Measurements from ENCODE around the gene ADAM11.
"Not testable (repeated sequence)": the region's sequence is repeated elsewhere in the genome, so short reads cannot be mapped to it uniquely, and the experiment has no call there.

The ADAM11 gene, protein sequence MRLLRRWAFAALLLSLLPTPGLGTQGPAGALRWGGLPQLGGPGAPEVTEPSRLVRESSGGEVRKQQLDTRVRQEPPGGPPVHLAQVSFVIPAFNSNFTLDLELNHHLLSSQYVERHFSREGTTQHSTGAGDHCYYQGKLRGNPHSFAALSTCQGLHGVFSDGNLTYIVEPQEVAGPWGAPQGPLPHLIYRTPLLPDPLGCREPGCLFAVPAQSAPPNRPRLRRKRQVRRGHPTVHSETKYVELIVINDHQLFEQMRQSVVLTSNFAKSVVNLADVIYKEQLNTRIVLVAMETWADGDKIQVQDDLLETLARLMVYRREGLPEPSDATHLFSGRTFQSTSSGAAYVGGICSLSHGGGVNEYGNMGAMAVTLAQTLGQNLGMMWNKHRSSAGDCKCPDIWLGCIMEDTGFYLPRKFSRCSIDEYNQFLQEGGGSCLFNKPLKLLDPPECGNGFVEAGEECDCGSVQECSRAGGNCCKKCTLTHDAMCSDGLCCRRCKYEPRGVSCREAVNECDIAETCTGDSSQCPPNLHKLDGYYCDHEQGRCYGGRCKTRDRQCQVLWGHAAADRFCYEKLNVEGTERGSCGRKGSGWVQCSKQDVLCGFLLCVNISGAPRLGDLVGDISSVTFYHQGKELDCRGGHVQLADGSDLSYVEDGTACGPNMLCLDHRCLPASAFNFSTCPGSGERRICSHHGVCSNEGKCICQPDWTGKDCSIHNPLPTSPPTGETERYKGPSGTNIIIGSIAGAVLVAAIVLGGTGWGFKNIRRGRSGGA

GRCh38 chr17:44758414-44759085 is at the start of gene ADAM11:
Gene ADAM11, plus strand, starts transcription at chr17:44758988. Its CDS starts 212 bp downstream, at chr17:44759200.
- no peak for DNase-seq

GRCh38 chr17:44719444-44719843 is 39.3 kb upstream of the ADAM11 start:
- no peak for DNase-seq

DNA sequence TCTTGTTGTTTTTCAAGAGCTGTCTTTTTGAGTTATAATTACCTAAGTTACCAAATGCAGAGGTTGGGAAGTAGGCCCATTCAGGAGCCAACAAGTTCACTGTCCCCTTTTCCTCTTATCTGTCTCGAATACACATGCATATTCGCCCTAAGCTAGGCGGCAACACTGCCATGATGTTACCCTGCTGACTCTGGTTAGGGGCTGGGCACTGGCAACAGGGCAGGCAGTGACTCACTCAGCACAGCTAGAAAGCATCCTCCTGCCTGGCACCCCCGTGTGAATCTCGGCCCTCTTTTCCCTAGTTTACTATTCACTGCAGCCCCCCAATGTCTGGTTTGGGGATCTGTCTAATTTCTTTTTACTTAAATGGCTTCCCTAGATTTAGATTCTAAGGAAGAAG is 36.5 kb upstream of the ADAM11 start:
- no peak for DNase-seq

- DNase-seq = not testable (repeated sequence)
Measured at GRCh38 chr17:44726121-44726520, 32.7 kb upstream of the ADAM11 start.

DNA sequence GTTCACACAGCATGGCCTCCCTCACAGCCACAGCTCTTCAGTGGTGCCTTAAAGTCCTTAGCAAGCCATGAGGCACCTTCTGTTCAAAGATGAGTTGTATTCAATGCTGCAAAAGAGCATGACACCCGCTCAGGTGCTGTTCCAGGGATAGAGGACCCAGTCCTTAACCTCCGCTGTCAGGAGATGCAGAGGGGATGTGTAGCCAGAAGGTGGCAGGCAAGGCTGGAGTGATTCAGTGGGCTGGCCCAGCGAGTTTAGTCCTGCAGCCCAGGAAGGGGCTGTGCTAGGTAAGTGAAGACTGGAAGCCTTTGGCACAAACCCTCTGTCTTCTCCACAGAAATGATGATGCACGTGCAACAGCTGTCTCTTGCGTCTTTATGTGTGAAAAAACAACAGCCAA is 25.0 kb upstream of the ADAM11 start:
- DNase-seq = no peak

DNA sequence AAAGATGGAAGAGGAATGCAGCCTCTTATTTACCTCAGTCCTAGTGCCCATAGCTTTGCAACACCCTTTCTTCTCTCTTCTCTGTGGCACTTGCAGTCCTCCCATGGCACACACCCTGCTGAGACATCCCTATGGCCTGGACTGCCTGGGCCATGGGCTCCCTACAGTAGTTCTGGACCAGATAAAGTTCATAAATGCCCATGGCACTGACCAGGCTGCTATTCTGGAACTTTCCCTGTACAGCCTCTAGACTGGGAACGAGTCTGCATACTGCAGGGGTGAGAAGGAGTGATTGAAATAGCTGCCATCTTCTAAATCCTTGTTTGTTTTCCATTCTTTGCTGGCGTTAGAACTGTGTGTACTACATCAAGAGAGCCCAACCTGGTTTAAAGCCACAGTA is 24.5 kb upstream of the ADAM11 start:
- no peak for DNase-seq

GRCh38 chr17:44736551-44737240 is 22.1 kb upstream of the ADAM11 start:
- DNase-seq = no peak

DNA sequence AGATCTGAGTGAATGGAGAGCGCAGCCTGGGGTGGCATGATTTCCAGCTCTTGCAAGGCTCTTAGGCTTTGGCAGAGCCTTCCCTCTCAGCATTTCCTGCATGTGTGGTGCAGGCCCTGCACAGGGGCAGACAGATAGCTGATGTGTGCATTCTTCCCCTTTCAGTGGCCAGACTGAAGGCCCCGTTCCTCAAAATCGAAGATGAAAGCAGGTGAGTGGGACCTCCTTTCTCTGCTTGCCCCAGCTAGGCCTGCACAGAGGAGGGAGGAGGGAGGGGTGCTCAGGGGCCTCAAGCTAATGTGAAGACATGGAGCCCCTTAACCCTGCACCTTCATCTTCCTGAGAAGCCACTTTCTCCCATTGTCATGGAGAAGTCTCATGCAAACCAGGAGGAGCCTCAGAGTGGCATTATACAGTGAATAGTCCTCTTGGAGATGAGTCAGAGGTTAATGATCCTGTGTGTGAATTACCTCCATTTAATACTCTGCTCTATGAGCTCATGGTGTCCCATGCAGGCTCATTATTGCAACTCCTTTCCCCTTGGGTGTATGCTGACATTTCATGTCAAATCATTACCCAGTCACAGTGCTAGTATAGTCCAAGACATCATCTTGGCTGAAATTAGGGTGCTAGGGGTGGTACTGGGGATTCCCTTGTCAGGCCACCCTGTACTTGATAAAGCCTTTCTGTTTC is 20.4 kb upstream of the ADAM11 start:
- no peak for DNase-seq

DNA sequence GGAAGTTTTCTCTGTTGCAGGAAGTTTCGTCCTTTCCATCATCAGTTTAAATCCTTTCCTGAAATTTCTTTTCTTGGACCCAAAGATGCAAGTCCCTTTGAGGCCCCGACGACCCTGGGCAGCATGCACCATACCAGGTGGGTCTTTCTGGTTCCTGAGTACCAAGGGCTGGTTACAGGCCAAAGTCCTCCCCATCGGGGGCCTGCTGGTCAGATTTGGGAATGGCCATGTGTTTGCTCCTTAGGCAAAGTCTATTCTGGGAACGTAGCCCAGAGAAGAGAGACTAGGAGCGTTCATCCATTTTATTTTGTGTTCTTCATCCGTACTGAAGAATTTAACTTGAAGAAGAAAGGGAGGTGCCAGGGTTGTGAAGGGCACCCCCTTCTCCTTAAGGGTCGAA is 17.5 kb upstream of the ADAM11 start:
- DNase-seq = no peak

- no peak for DNase-seq
Measured at GRCh38 chr17:44745301-44745700, 13.5 kb upstream of the ADAM11 start.

GRCh38 chr17:44745738-44746137 is 13.1 kb upstream of the ADAM11 start:
- not testable (repeated sequence) for DNase-seq

DNA sequence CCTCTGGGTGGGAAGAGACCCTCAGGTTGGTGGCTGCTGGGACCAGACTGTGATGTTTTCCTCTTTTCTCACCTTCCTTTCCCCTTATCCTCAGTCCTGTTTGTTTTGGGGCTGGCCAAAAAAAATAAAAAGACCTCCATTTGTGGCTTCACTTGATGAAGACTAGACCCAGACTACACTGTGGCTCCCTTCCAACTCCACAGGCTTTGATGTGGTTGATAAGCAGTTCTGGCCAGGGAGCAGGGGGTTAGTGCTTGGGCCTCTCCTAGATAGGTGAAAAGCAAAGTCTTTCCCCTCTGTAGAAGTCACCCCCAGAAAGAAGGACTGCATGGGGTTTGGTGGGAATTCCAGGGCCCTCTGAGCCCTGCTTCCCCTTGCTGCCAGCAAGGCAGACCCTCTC is 11.2 kb upstream of the ADAM11 start:
- no peak for DNase-seq

DNA sequence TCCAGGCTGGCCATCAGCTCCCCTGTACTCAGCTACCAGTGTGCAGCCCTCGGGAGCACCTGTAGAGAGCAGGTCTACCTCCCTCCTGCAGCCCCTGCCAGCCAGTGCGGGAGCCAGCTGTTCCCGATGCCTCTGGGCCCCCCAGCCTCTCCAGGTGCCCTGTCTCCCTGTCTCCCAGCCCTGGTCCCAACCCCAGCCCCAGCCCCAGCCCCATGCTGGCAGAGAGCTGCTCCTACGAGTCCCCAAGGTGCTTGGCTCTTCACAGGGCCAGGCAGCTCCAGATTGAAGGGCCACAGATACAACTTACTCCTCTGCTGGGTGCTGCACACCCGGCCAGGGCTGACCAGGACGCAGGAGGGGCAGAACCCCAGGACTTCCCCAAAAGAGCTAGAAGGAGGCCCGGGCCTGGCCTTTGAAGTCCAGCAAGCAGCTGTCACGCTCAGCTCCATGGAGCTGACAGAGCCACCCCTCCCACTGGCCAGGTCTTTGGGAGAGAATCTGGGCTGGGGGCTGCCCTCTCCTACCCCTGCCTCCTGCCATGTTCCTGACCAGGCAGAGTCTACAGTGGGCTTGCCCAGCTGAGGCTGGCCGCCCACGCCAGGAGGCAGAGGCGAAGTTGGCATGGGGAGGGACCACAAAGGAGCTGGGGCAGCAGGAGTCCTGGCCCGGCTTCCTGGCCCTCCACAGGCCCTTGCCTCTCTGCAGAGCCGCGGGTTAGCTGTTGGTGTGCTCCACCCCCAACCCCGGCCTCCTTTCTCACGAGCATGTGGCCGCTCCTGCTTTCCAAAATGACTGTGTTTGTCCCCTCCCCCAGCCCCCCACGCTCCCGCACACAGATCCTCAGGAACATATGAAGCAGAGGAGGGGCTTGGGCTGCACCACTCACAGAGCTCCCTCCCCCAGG is 9.5 kb upstream of the ADAM11 start:
- DNase-seq = no peak

GRCh38 chr17:44749980-44750318 is 8.8 kb upstream of the ADAM11 start:
- no peak for DNase-seq

DNA sequence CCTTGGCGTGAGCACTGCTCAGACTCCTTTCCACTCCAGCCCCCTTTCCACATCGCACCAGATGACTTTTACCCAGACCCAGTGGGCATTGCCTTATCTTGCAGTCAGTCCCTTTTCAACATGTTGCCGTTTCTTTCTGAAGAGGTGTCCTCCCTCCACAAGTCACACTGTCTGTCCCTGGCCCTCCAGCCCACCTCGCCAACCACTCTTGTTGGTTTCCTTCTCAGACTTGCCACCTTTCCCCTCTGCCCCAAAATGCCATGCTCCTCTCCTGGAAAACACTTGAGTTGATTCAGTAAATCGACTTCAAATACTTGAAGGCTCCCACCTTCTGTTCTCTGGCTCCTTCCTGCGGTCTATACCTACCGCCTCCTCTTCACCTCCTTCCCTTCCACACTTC is 7.5 kb upstream of the ADAM11 start:
- DNase-seq = no peak

DNA sequence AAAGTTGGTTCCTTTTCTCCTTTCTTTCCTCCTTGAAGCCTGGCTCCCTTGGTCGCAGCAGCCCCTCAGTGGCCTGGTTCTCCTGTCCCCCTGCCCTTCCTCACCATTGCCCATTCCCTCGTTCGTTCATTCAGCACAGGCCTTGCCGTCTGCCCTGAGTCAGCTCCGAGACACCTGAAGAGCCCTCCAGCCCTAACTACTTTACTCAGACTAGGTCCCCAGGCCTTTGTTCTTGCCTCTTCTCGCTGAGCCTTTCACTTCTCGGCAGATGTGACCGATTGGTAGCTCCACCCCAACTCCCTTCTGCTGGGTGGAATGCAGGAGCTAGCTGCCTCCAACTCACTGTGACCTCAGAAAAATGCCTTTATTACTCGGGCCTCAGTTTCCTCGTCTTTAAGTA is 7.0 kb upstream of the ADAM11 start:
- no peak for DNase-seq

DNA sequence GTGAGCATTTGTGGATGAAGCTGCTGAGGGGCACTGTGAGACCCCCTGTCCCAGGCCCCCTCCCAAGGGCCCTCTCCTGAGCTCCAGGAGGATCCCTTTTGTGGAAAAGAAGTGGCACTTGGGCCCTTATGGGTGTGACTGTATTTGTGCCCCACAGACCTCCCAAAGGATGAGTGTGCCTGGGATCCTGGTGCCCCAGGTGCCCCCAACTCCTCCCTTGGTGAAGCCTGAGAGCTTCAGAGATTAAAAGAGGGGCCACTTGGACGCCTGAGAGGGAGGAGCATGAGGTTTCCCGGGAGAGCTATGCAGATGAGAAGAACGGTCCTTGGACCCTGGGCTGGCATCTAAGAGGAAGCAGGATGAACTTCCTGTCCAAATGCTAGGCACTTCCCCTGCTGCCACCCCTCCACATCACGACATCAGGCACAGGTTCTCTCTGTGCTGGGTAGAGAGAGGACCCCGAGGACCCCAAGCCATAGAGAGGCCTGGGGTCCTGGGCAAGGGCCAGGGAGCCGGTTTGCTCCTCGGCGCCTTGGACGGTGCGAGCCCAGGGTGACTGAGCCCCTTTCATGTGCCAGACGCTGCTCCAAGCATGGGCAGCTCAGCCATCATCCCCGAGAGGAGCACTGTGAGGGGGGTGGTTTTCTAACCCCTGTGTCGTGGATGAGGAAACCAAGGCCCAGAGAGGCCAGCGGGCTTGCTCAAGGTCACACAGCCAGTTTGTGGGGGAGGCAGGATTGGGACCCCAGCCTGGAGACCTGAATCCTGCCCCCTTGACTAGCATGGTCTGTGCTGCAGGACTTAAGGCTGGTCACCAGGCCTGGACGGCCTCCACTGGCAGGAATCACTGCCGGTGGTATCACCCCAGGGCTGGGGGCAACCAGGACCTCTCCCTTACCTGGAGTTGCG is 5.6 kb upstream of the ADAM11 start:
- DNase-seq = no peak

GRCh38 chr17:44754276-44754675 is 4.5 kb upstream of the ADAM11 start:
- DNase-seq = no peak

GRCh38 chr17:44755180-44755579 is 3.6 kb upstream of the ADAM11 start:
- not testable (repeated sequence) for DNase-seq
